Psoas muscle (tissue), 8 donors: Measurements from ENCODE around the gene EYS. TPM values are rescaled to one million over a fixed set of nuclear protein-coding genes. Genes with fewer than 3 reads are reported as not detected.

Experiments used
- ATAC-seq, 4 donors: fragments of 200-7000 bp; cut with Tn5 transposase; one replicate each; pipeline ENCODE4 v1.9.1; 2020; ENCODE audit warnings: moderate library complexity in 3 of 4, mild to moderate bottlenecking in 2 of 4
- DNase-seq, 2 donors: peaks; one replicate each; pipeline ENCODE4 v3.0.0-alpha.2; 2020
- H3K27ac ChIP-seq: fragments of 200-600 bp; one replicate; pipeline ENCODE4 v1.8.0; 2022
- H3K27me3 ChIP-seq, 3 donors: fragments of 200-600 bp in 1 of 3; one replicate each; pipeline versions ENCODE4 v1.6.1 to v1.8.0; 2013 to 2022; ENCODE audit warnings: low read length in 2 of 3, mild to moderate bottlenecking in 2 of 3, moderate library complexity in 1 of 3; ENCODE audit not compliant: insufficient read depth in 3 of 3
- H3K36me3 ChIP-seq, 2 donors: fragments of 200-600 bp in 1 of 2; one replicate each; pipeline versions ENCODE4 v1.6.1 to v1.8.0; 2013 to 2022; ENCODE audit warnings: low read depth in 1 of 2, mild to moderate bottlenecking in 1 of 2, moderate library complexity in 1 of 2; ENCODE audit not compliant: insufficient read depth in 1 of 2
- H3K4me1 ChIP-seq: fragments of 200-600 bp; one replicate; pipeline ENCODE4 v1.8.0; 2022
- H3K4me3 ChIP-seq: fragments of 200-600 bp; one replicate; pipeline ENCODE4 v1.8.0; 2022; ENCODE audit warnings: mild to moderate bottlenecking
- H3K9me3 ChIP-seq: fragments of 200-600 bp; one replicate; pipeline ENCODE4 v1.8.0; 2022
- CTCF ChIP-seq: fragments of 200-600 bp; IDR thresholded peaks from one replicate; pipeline ENCODE4 v1.8.0; 2022; ENCODE audit warnings: antibody characterized with exemption
- WGBS, 3 donors: extraction: QIAGEN DNeasy Blood & Tissue Kit; methylation state at CpG; one replicate each; pipeline versions ENCODE4 v1.1.6 to v1.1.7; 2013; 5-methylcytosine and 5-hydroxymethylcytosine counted together
- intact Hi-C, 2 donors: fragments of 100-400 bp; cut with DNase I; formaldehyde crosslinking; loops; one replicate each; pipeline versions ENCODE4 v1.11.0 to v1.14.2; 2022
- polyA plus RNA-seq, 3 donors: library from polyadenylated mRNA; stranded (reverse); fragments of 200-250 nt; gene quantifications; one replicate each; pipeline ENCODE4 v1.2.3, GENCODE V29; 2013
- total RNA-seq, 4 donors: library from RNA; stranded (reverse); fragmentation: NEBNext Ultra II Directional in 2 of 4; extraction: Animal tissue kit (Norgen Biotek cat#: 25700) in 2 of 4; gene quantifications; one replicate each; pipeline versions ENCODE4 v1.2.1 to v1.2.4, GENCODE V29; 2021 to 2023
- donor health status: healthy with polysubstance abuse.
- donor health status: DM: no; HTN: no; CAD: no; lungs with moderate emphysema.
- donor health status: Bipolar disorder and iron deficiency.
- donor health status: healthy.
- donor health status: DM: yes; HTN: yes; CAD: no.
- donor health status: DM: no; HTN: no; CAD: no.
- donor health status: DM: no; HTN: no; CAD: no.
- donor health status: DM: yes; HTN: yes; CAD: no.

Gene EYS
- total and polyA plus RNA-seq, 7 donors: under 0.01 TPM; not detected in 6

GRCh38 chr6:64786736-64787135 lies 920.3 kb downstream of the EYS start:
- H3K9me3 ChIP-seq: no peaks in the 10 kb centered on the region
- intact Hi-C loops: no loop called here
- no peak overlapping the region for H3K4me3 ChIP-seq
- WGBS, 3 donors: 41 to 88% (median 42%) methylated on average over 2 of the region's 2 CpGs
- TF ChIP-seq CTCF: no peak
- H3K36me3 ChIP-seq: no peaks in the 10 kb centered on the region
- H3K4me1 ChIP-seq: no peaks in the 10 kb centered on the region
- no peak for ATAC-seq
- H3K27me3 ChIP-seq: no peaks in the 10 kb centered on the region
- H3K27ac ChIP-seq: no peak overlapping the region
- no peak for DNase-seq

GRCh38 chr6:64782877-64783276 lies 924.1 kb downstream of the EYS start:
- Histone ChIP-seq H3K36me3 (no peaks in the 10 kb centered on the region), H3K27me3 (no peaks in the 10 kb centered on the region), H3K9me3 (no peaks in the 10 kb centered on the region), H3K27ac (no peak overlapping the region), H3K4me1 (no peaks in the 10 kb centered on the region), H3K4me3 (no peak overlapping the region)
- intact Hi-C loops: no loop called here
- 69 to 81% (median 78%) methylated on average over 3 of the region's 3 CpGs for WGBS, 3 donors
- TF ChIP-seq CTCF: no peak
- DNase-seq: no peak
- ATAC-seq: no peak

- DNase-seq: no peak
- Histone ChIP-seq H3K4me1 (no peaks in the 10 kb centered on the region), H3K9me3 (no peaks in the 10 kb centered on the region), H3K27ac (no peak overlapping the region), H3K36me3 (no peaks in the 10 kb centered on the region), H3K27me3 (no peaks in the 10 kb centered on the region), H3K4me3 (no peak overlapping the region)
- TF ChIP-seq CTCF: no peak
- no peak for ATAC-seq
- intact Hi-C loops: no loop called here
- WGBS, 3 donors: 59 to 68% (median 66%) methylated on average over 3 of the region's 3 CpGs
These were observed 928.9 kb downstream of the EYS start for GRCh38 chr6:64777941-64778785.

GRCh38 chr6:64776359-64776758 lies 930.7 kb downstream of the EYS start:
- H3K36me3 ChIP-seq: no peaks in the 10 kb centered on the region
- H3K27ac ChIP-seq: no peak overlapping the region
- DNase-seq (no peak), ATAC-seq (no peak)
- no peak for TF ChIP-seq CTCF
- H3K4me1 ChIP-seq: no peaks in the 10 kb centered on the region
- H3K4me3 ChIP-seq: no peak overlapping the region
- intact Hi-C loops: no loop called here
- WGBS, 3 donors: 58 to 72% (median 69%) methylated on average over 1 of the region's 1 CpG
- H3K9me3 ChIP-seq: no peaks in the 10 kb centered on the region
- no peaks in the 10 kb centered on the region for H3K27me3 ChIP-seq

GRCh38 chr6:64774881-64775280 lies 932.1 kb downstream of the EYS start:
- 25 to 36% (median 35%) methylated on average over 4 of the region's 4 CpGs for WGBS, 3 donors
- DNase-seq: no peak
- no peak overlapping the region for H3K4me3 ChIP-seq
- no peak overlapping the region for H3K27ac ChIP-seq
- ATAC-seq: no peak
- H3K9me3 ChIP-seq: no peaks in the 10 kb centered on the region
- no peak for TF ChIP-seq CTCF
- no peaks in the 10 kb centered on the region for H3K4me1 ChIP-seq
- H3K36me3 ChIP-seq: no peaks in the 10 kb centered on the region
- H3K27me3 ChIP-seq: no peaks in the 10 kb centered on the region
- intact Hi-C loops: no loop called here
